HG03066 (cell line): ENCODE data around the gene ST6GALNAC5.

Experiments used
- ATAC-seq: cut with Tn5 transposase; IDR thresholded peaks from one replicate; pipeline ENCODE4 v1.9.1; 2021; ENCODE audit warnings: low read depth; ENCODE audit not compliant: unreplicated experiment

Gene ST6GALNAC5

DNA sequence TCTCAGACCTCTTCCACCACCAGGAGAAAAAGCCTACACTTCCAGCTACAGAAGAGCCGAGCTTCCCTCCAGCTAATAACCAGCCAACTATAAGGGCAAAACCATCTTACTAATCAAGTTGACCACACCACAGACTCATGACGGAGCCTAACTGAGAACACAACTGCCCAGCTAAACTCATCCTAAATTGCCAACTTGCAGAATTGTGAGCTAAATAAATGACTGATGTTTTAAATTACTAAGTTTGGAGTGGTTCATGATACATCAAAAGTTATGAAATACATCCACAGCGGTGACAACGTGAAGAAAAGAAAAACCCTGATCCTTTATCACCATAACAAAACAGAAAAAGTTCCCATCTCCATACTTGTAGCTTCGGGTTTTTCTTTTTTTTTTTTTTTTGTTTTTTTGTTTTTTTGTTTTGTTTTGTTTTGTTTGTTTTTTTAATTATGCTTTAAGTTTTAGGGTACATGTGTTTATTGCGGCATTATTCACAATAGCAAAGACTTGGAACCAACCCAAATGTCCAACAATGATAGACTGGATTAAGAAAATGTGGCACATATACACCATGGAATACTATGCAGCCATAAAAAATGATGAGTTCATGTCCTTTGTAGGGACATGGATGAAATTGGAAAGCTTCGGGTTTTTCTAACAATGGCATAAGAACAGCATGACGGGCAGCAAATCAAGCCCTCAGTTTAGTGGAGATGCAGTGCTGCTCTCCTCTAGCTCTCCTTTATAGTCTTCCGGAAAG, 229.4 kb downstream of the ST6GALNAC5 start:
- ATAC-seq = no peak

GRCh38 chr1:77100875-77101274, 233.6 kb downstream of the ST6GALNAC5 start:
- no peak for ATAC-seq

GRCh38 chr1:77103486-77103885, 236.2 kb downstream of the ST6GALNAC5 start:
- ATAC-seq = no peak

- ATAC-seq = no peak
Measured at GRCh38 chr1:77104672-77105071, 237.4 kb downstream of the ST6GALNAC5 start.
